ENCODE results near the gene DDX28. TPM values are rescaled to one million over a fixed set of nuclear protein-coding genes. Genes with fewer than 3 reads are reported as not detected.

DDX28 gene
- total RNA-seq, 3 donors from 2014 or later = 6.1 to 7.2 (median 6.8) TPM

DNA sequence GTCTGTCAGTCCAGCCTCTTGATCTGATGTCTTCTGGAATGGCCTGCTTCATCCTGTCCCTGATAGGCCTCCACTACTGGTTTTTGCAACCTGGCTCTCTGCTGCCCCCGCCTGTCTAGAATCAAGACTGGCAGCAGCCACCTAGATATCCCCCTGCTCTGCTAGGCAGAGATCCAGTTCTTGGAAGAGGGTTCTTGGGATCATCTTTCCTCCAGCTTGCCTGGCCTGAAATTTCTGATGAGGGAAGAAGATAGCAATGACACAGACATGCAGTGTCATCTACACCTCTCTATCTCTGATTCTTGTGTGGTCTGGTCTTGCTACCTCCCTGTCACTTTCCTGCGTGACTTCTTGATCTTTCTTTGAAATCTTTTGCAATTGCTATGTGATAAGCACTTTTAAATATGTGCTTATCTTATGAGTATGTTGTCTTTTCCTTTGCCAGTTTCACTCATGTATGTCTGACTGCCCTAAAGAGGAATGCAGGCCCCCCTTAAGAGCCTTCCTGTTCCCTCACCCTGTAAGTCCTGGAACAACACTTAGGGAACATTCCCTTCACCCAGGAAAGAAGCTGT is 41.8 kb upstream of the DDX28 start:
- Histone ChIP-seq H3K4me3 (no peak overlapping the region), H3K36me3 (ENCODE audit: low read depth) (no peaks in the 10 kb centered on the region), H3K4me1 (ENCODE audit: low read depth) (peaks cover 18% of the 10 kb centered on the region), H3K9me3 (no peaks in the 10 kb centered on the region)
- TF ChIP-seq CTCF (IDR thresholded peaks at IDR 0.05) = peak; percentile 72
- intact Hi-C loops (cut with DNase I, micrococcal nuclease) = no loop called here
- DNase-seq = peak; percentile 72 to 79 (median 76)
- peak; percentile 73 for ATAC-seq

GRCh38 chr16:68062910-68063393 is 39.9 kb upstream of the DDX28 start:
- Histone ChIP-seq H3K4me3 (no peak overlapping the region), H3K4me1 (ENCODE audit: low read depth) (peaks cover 5% of the 10 kb centered on the region), H3K36me3 (ENCODE audit: low read depth) (no peaks in the 10 kb centered on the region), H3K9me3 (no peaks in the 10 kb centered on the region)
- ATAC-seq = peak; percentile 51
- intact Hi-C loops (cut with DNase I, micrococcal nuclease) = no loop called here
- no peak for TF ChIP-seq CTCF (IDR thresholded peaks at IDR 0.05)
- DNase-seq = no peak

DNA sequence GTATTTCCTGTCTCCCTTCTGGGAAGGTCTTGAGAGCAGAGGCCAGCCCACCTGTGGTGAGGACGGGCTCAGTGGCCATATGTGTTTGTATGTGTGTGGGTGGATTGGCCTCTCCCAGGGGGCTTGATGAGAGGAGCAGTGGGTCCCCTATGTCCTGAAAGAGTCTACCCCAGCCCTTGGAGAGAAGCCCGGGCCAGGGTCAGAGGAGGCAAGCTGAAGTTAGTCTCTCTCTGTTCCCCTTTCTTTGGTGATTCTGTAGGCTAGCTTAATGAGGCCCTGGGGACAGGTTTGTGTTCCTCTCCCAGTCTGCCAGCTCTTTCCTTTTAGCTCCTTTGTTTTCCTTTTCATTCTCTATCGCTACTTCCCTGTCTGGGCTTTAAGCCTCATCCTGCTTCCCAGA is 38.4 kb upstream of the DDX28 start:
- intact Hi-C loops (cut with DNase I, micrococcal nuclease) = no loop called here
- Histone ChIP-seq H3K9me3 (no peaks in the 10 kb centered on the region), H3K36me3 (ENCODE audit: low read depth) (no peaks in the 10 kb centered on the region), H3K4me3 (no peak overlapping the region), H3K4me1 (ENCODE audit: low read depth) (peaks cover 4% of the 10 kb centered on the region)
- TF ChIP-seq CTCF (IDR thresholded peaks at IDR 0.05) = no peak
- no peak for DNase-seq
- ATAC-seq = no peak

DNA sequence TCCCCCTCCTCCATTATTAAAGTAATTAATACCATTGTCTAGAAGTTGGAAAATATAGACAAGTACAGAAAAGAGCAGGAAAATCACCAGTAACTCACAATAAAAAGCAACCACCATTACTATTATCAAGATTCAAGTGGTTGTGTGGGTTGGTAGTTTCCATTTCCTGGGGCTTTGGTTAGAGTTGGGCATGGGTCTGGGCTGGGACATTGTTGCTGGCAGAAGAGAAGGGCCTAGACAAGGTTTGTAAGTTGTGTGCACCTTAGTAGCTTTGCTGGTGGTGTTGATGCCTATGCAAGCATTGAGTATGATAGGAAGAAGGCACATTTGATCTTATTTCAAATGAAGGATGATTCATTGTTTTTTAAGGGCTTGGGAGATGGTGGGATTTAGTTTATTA is 36.8 kb upstream of the DDX28 start:
- Histone ChIP-seq H3K4me1 (ENCODE audit: low read depth) (peaks cover 2% of the 10 kb centered on the region), H3K9me3 (no peaks in the 10 kb centered on the region), H3K4me3 (no peak overlapping the region), H3K36me3 (ENCODE audit: low read depth) (no peaks in the 10 kb centered on the region)
- no peak for TF ChIP-seq CTCF (IDR thresholded peaks at IDR 0.05)
- DNase-seq (no peak), ATAC-seq (no peak)
- intact Hi-C loops (cut with DNase I, micrococcal nuclease) = no loop called here

DNA sequence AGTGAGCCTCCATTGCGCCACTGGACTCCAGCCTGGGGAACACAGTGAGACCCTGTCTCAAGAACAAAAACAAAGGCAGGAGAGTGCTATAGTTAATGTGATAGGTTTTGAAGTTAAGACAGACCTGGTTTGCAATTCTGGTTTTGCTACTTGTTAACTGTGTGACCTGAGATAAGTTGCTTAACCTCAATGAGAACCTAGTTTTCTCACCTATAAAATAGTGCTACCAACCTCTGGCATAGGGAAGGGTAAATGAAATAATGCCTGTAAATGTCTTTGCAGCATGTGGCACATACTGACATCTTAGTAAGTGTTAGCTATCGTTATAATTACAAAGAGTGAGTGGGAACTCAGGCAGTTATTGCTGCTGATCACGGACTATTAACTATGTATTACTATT is 32.4 kb upstream of the DDX28 start:
- intact Hi-C loops (cut with DNase I, micrococcal nuclease) = no loop called here
- no peak for DNase-seq

More for the DNA sequence above, 32.4 kb upstream of the DDX28 start:
- Histone ChIP-seq H3K9me3 (no peaks in the 10 kb centered on the region), H3K4me3 (no peak overlapping the region), H3K4me1 (ENCODE audit: low read depth) (no peaks in the 10 kb centered on the region), H3K36me3 (ENCODE audit: low read depth) (no peaks in the 10 kb centered on the region)
- TF ChIP-seq CTCF (IDR thresholded peaks at IDR 0.05) = no peak
- ATAC-seq = no peak

Data from mucosa of descending colon (tissue), 3 donors.